Neural progenitor cell (in vitro differentiated cells): ENCODE results near the gene BCKDK.

Source experiments
- CTCF ChIP-seq: fragments of 200-600 bp; sonication (generic); IDR thresholded peaks from 2 replicates; pipeline ENCODE4 v1.5.1; 2017; ENCODE audit warnings: antibody characterized with exemption, mild to moderate bottlenecking
- EZH2 ChIP-seq: fragments of 200-600 bp; sonication (generic); IDR thresholded peaks from 2 replicates; pipeline ENCODE4 v1.6.1; 2017; ENCODE audit warnings: antibody characterized with exemption, mild to moderate bottlenecking, moderate library complexity

GRCh38 chr16:31093132-31093703 is 15.0 kb upstream of the BCKDK start:
- TF ChIP-seq CTCF (no peak), EZH2 (no peak)
